ENCODE data around the gene C6orf15.
A peak's percentile ranks its signal among the peaks of the same experiment; 100 is the strongest.

C6orf15 gene

DNA sequence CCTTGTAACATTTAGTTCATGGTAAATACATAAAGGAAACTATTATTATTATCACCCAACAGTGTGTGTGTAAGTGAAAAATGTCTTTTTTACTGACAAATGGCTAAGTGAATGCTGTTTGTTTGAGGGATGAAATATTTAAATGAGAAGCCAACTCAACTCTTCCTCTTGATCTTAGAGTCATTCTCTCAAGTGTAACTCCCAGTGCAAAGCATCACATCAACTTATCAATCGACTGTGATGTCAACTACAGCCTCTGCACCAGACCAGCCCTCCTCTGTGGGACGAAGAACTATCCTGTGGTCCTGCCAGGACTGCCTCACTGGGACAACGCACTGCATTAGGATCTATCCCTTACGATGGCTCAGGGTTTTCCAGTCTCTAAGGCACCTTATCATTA is 5.3 kb downstream of the C6orf15 start:
- TF ChIP-seq, protein P1, sequence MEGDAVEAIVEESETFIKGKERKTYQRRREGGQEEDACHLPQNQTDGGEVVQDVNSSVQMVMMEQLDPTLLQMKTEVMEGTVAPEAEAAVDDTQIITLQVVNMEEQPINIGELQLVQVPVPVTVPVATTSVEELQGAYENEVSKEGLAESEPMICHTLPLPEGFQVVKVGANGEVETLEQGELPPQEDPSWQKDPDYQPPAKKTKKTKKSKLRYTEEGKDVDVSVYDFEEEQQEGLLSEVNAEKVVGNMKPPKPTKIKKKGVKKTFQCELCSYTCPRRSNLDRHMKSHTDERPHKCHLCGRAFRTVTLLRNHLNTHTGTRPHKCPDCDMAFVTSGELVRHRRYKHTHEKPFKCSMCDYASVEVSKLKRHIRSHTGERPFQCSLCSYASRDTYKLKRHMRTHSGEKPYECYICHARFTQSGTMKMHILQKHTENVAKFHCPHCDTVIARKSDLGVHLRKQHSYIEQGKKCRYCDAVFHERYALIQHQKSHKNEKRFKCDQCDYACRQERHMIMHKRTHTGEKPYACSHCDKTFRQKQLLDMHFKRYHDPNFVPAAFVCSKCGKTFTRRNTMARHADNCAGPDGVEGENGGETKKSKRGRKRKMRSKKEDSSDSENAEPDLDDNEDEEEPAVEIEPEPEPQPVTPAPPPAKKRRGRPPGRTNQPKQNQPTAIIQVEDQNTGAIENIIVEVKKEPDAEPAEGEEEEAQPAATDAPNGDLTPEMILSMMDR (IDR thresholded peaks at IDR 0.05; ENCODE audit: low read length, missing control alignments), result no peak
- no peak overlapping the region for H3K4me3 ChIP-seq (replicated peaks; ENCODE audit: low read depth, low read length)
- no peak for DNase-seq (ENCODE audit: low read depth)

DNA sequence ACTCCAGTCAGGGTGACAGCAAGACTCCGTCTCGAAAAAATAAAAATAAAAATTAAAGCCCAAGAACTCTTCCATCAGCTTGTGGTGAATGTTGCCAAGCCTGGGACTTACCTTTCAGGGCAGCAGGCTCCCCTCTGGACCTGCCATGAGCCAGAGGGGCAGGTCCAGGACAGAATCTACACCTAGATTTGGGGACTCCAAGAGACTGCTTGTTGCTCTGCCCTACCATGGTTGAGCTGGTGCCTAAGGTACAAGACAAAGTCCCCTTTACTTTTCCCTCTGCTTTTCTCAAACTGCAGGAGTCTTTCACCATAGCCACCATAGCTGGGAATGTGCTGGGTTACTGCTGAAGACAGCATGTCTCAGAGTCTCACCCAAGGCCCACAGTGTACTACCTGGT is 9.2 kb downstream of the C6orf15 start:
- DNase-seq (ENCODE audit: low read depth), result no peak
- TF ChIP-seq, protein P1 (IDR thresholded peaks at IDR 0.05; ENCODE audit: low read length, missing control alignments), result no peak
- no peak overlapping the region for H3K4me3 ChIP-seq (replicated peaks; ENCODE audit: low read depth, low read length)

DNA sequence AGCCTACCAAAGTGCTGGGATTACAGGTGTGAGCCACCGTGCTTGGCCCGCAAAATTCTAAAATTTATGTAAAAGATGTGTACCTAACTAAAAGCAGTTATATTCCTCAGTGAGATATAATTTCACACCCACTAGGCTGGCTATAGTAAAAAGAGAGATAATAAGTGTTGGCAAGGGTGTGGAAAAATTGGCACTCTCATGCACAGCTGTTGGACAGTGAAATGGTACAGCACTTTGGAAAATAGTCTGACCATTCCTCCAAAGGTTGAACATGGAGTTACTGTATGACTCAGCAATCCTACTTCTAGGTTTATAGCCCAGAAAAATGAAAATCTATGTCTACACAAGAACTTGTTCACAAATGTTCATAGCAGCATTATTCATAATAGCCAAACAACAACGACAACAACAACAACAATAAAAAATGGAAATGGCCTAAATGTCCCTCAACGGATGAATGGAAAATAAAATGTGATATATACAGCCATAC is 13.9 kb downstream of the C6orf15 start:
- no peak for DNase-seq (ENCODE audit: low read depth)
- no peak overlapping the region for H3K4me3 ChIP-seq (replicated peaks; ENCODE audit: low read depth, low read length)
- TF ChIP-seq, protein P1 (IDR thresholded peaks at IDR 0.05; ENCODE audit: low read length, missing control alignments), result no peak

DNA sequence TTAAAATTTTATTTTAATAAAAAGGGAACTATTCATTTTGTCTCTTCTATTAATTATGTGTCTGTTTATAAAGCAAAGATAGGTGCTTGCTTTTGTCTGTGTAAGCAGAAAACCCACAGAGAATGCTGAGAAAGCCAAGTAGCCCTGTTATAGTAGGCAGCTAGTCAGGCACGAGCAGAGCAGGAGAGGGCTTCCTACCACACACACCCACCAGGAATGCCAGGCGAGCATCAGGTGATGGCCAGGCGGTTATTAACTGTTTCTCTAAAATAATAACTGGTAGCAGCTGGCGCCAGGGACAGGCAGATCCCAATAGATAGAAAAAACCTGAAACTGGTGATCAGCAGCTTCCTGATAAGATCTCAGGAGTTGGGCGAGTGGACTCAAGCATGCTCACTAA is 15.7 kb downstream of the C6orf15 start:
- no peak overlapping the region for H3K4me3 ChIP-seq (replicated peaks; ENCODE audit: low read depth, low read length)
- no peak for DNase-seq (ENCODE audit: low read depth)
- TF ChIP-seq, protein P1 (IDR thresholded peaks at IDR 0.05; ENCODE audit: low read length, missing control alignments), result no peak

DNA sequence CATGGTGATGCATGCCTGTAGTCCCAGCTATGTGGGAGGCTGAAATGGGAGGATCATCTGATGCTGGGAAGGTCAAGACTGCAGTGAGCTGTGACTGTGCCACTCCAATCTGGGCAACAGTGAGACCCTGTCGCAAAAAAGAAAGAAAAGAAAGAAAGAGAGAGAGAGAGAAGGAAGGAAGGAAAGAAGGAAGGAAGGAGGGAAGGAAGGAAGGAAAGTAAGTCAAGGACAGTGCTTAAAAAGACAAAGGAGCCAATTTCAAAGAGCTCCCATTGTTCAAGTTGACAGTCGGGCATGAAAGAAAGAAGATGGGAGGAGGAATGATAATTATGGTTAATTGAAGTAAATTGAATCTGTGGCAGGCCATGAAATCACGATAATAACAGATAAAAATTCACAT is 16.2 kb downstream of the C6orf15 start:
- DNase-seq (ENCODE audit: low read depth), result no peak
- TF ChIP-seq, protein P1 (IDR thresholded peaks at IDR 0.05; ENCODE audit: low read length, missing control alignments), result no peak
- H3K4me3 ChIP-seq (replicated peaks; ENCODE audit: low read depth, low read length), result no peak overlapping the region

DNA sequence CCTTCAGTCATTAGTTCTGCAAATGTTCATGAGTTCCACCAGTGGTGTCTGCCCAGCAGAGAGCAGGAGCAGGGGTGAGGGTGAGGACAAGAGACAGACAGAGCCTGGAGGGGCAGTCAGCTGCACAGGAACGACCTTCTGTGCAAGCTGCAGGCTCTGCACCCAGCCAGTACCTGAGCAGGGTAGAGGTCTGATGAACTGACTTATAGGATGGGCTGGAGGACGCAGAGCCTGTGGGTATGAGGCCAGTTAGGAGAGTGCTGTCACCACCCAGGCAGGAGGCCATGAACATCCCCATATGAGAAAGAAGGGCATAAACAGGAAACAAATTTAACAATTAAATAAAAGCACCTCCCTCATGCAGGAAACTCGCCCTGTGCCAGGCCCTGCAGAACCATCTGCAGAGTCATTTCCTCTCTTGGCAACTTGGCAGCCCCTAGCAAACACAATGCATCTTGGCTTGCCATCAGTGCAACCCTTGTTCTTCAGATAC is 17.9 kb downstream of the C6orf15 start:
- TF ChIP-seq, protein P1 (IDR thresholded peaks at IDR 0.05; ENCODE audit: low read length, missing control alignments), result no peak
- no peak overlapping the region for H3K4me3 ChIP-seq (replicated peaks; ENCODE audit: low read depth, low read length)
- peak; percentile 48 for DNase-seq (ENCODE audit: low read depth)

DNA sequence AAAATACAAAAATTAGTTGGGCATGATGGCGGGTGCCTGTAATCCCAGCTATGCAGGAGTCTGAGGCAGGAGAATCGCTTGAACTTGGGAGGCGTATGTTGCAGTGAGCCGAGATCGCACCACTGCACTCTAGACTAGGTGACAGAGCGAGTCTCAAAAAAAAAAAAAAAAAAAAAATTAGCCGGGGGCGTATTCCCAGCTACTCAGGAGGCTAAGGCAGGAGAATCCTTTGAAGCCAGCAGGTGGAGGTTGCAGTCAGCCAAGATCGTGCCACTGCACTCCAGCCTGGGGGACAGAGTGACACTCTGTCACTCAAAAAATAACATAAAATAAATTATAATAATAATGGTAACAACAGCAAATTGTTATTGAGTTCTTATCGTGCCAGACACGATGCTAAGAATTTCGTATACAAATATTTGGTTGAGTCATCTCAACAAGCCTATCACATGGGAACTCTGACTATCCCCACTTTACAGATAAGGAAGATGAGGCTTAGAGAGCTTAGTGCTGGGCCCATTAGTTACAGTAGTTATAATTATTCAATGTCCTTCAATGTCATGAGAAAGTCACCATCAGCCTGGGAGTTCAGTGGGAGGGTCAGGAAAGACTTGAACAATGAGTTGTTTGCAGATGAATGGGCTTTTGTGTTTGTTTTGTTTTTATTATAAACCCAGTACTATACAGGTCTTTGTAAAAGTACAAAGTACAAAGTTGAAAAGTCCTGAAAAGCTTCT is 19.4 kb downstream of the C6orf15 start:
- DNase-seq (ENCODE audit: low read depth), result peak; percentile 43
- TF ChIP-seq, protein P1 (IDR thresholded peaks at IDR 0.05; ENCODE audit: low read length, missing control alignments), result no peak
- H3K4me3 ChIP-seq (replicated peaks; ENCODE audit: low read depth, low read length), result no peak overlapping the region
